ENCODE data around the gene CHRNB2. TPM values are rescaled to one million over a fixed set of nuclear protein-coding genes. Genes with fewer than 3 reads are reported as not detected.

Gene CHRNB2
- polyA plus RNA-seq, 1 donor (not counting 4 experiments of a cell fraction or from before 2014, with no cell fraction given), result 0.09 TPM

- no peaks in the 10 kb centered on the region for H3K79me2 ChIP-seq (ENCODE audit: control insufficient read depth, insufficient read depth, low read length)
- no peaks in the 10 kb centered on the region for H4K20me1 ChIP-seq (ENCODE audit: control insufficient read depth, extremely low read depth, insufficient read depth, low read length)
- no peaks in the 10 kb centered on the region for H3K9me3 ChIP-seq (ENCODE audit: control insufficient read depth, low read depth, low read length)
- H3K27ac ChIP-seq (ENCODE audit: control insufficient read depth, insufficient read depth, low read length), result no peak overlapping the region
- no peaks in the 10 kb centered on the region for H3K27me3 ChIP-seq (ENCODE audit: control insufficient read depth, extremely low read depth, insufficient read depth, low read length)
- no peak for TF ChIP-seq EZH2 (IDR thresholded peaks at IDR 0.05; ENCODE audit: low read length)
- TF ChIP-seq CTCF (optimal IDR thresholded peaks at IDR 0.05 in 1 of 3, IDR thresholded peaks at IDR 0.05 in 1 of 3, conservative IDR thresholded peaks at IDR 0.05 in 1 of 3; ENCODE audit: extremely low read depth in 1 of 3, insufficient read depth in 2 of 3, low read length in 3 of 3), result no peak
- dilution Hi-C loops (cut with MboI; ENCODE audit: extremely low pct_ligation_motif_present, low sequenced_read_pairs), result no loop called here
- H3K9ac ChIP-seq (ENCODE audit: control insufficient read depth, extremely low read depth, insufficient read depth, low read length), result no peak overlapping the region
- no peak for FAIRE-seq
- no peak overlapping the region for H3K4me2 ChIP-seq (ENCODE audit: control insufficient read depth, extremely low read depth, insufficient read depth, low read depth, low read length)
- H3K9me1 ChIP-seq (ENCODE audit: control insufficient read depth, extremely low read depth, insufficient read depth, low read length), result no peaks in the 10 kb centered on the region
- H3K36me3 ChIP-seq (ENCODE audit: control insufficient read depth in 2 of 2, extremely low read depth in 1 of 2, insufficient read depth in 2 of 2, low read length in 2 of 2), result no peaks in the 10 kb centered on the region
- no peak for DNase-seq (ENCODE audit: low read depth, low spot score)
- no peak overlapping the region for H3K4me3 ChIP-seq (ENCODE audit: control insufficient read depth in 2 of 3, extremely low read depth in 1 of 3, insufficient read depth in 2 of 3, low read depth in 1 of 3, low read length in 3 of 3)
- peaks cover 4% of the 10 kb centered on the region for H3K4me1 ChIP-seq (ENCODE audit: control insufficient read depth, extremely low read depth, insufficient read depth, low read length)
- no peak overlapping the region for H2AFZ ChIP-seq (ENCODE audit: control insufficient read depth, low read length)
Observed at GRCh38 chr1:154524881-154525280, 42.7 kb upstream of the CHRNB2 start.

- no peaks in the 10 kb centered on the region for H3K36me3 ChIP-seq (ENCODE audit: control insufficient read depth in 2 of 2, extremely low read depth in 1 of 2, insufficient read depth in 2 of 2, low read length in 2 of 2)
- H3K9me3 ChIP-seq (ENCODE audit: control insufficient read depth, low read depth, low read length), result no peaks in the 10 kb centered on the region
- H3K9me1 ChIP-seq (ENCODE audit: control insufficient read depth, extremely low read depth, insufficient read depth, low read length), result no peaks in the 10 kb centered on the region
- no peak overlapping the region for H3K4me3 ChIP-seq (ENCODE audit: control insufficient read depth in 2 of 3, extremely low read depth in 1 of 3, insufficient read depth in 2 of 3, low read depth in 1 of 3, low read length in 3 of 3)
- H4K20me1 ChIP-seq (ENCODE audit: control insufficient read depth, extremely low read depth, insufficient read depth, low read length), result no peaks in the 10 kb centered on the region
- FAIRE-seq, result no peak
- H3K27me3 ChIP-seq (ENCODE audit: control insufficient read depth, extremely low read depth, insufficient read depth, low read length), result no peaks in the 10 kb centered on the region
- TF ChIP-seq CTCF (optimal IDR thresholded peaks at IDR 0.05 in 1 of 3, IDR thresholded peaks at IDR 0.05 in 1 of 3, conservative IDR thresholded peaks at IDR 0.05 in 1 of 3; ENCODE audit: extremely low read depth in 1 of 3, insufficient read depth in 2 of 3, low read length in 3 of 3), result no peak
- no peak for TF ChIP-seq EZH2 (IDR thresholded peaks at IDR 0.05; ENCODE audit: low read length)
- no peak for DNase-seq (ENCODE audit: low read depth, low spot score)
- no peak overlapping the region for H3K27ac ChIP-seq (ENCODE audit: control insufficient read depth, insufficient read depth, low read length)
- no peaks in the 10 kb centered on the region for H3K4me1 ChIP-seq (ENCODE audit: control insufficient read depth, extremely low read depth, insufficient read depth, low read length)
- H3K9ac ChIP-seq (ENCODE audit: control insufficient read depth, extremely low read depth, insufficient read depth, low read length), result no peak overlapping the region
- no peak overlapping the region for H2AFZ ChIP-seq (ENCODE audit: control insufficient read depth, low read length)
- H3K79me2 ChIP-seq (ENCODE audit: control insufficient read depth, insufficient read depth, low read length), result no peaks in the 10 kb centered on the region
- no peak overlapping the region for H3K4me2 ChIP-seq (ENCODE audit: control insufficient read depth, extremely low read depth, insufficient read depth, low read depth, low read length)
- dilution Hi-C loops (cut with MboI; ENCODE audit: extremely low pct_ligation_motif_present, low sequenced_read_pairs), result no loop called here
Observed at GRCh38 chr1:154527192-154527591, 40.4 kb upstream of the CHRNB2 start.
